VCaP (cell line): Measurements from ENCODE around the gene GAA.

ENCODE experiments used
- H3K27ac ChIP-seq: fragments of 450-650 bp; 2 replicates; pipeline ENCODE4 v1.5.1; 2017
- CTCF ChIP-seq: fragments of 450-650 bp; conservative IDR thresholded peaks from 2 replicates; pipeline ENCODE4 v1.5.1; 2017; ENCODE audit warnings: mild to moderate bottlenecking, moderate library complexity

GAA gene

GRCh38 chr17:80100035-80100323 lies 1.4 kb upstream of the GAA start:
- H3K27ac ChIP-seq, result no peak overlapping the region

GRCh38 chr17:80101946-80102663 lies 724 bp downstream of the GAA start:
- TF ChIP-seq CTCF, result no peak
- peak overlapping the region; percentile 92 for H3K27ac ChIP-seq

More at GRCh38 chr17:80100035-80100323, 1.4 kb upstream of the GAA start:
- no peak for TF ChIP-seq CTCF

GRCh38 chr17:80102664-80103448 lies 1.5 kb downstream of the GAA start:
- no peak for TF ChIP-seq CTCF
- peak overlapping the region; percentile 92; the same call in 1 of the 2 replicates for H3K27ac ChIP-seq

GRCh38 chr17:80103449-80104085 lies 2.2 kb downstream of the GAA start:
- H3K27ac ChIP-seq, result no peak overlapping the region; the same call in 1 of the 2 replicates
- no peak for TF ChIP-seq CTCF

- H3K27ac ChIP-seq, result no peak overlapping the region
- TF ChIP-seq CTCF, result no peak
Observed at GRCh38 chr17:80104321-80104955, 3.1 kb downstream of the GAA start.

- TF ChIP-seq CTCF, result no peak
- H3K27ac ChIP-seq, result no peak overlapping the region
Observed at GRCh38 chr17:80104956-80105375, 3.6 kb downstream of the GAA start.

GRCh38 chr17:80105762-80106161 lies 4.4 kb downstream of the GAA start:
- TF ChIP-seq CTCF, result no peak
- no peak overlapping the region for H3K27ac ChIP-seq
